ENCODE measurements around the gene DDX1.

DDX1 gene

DNA sequence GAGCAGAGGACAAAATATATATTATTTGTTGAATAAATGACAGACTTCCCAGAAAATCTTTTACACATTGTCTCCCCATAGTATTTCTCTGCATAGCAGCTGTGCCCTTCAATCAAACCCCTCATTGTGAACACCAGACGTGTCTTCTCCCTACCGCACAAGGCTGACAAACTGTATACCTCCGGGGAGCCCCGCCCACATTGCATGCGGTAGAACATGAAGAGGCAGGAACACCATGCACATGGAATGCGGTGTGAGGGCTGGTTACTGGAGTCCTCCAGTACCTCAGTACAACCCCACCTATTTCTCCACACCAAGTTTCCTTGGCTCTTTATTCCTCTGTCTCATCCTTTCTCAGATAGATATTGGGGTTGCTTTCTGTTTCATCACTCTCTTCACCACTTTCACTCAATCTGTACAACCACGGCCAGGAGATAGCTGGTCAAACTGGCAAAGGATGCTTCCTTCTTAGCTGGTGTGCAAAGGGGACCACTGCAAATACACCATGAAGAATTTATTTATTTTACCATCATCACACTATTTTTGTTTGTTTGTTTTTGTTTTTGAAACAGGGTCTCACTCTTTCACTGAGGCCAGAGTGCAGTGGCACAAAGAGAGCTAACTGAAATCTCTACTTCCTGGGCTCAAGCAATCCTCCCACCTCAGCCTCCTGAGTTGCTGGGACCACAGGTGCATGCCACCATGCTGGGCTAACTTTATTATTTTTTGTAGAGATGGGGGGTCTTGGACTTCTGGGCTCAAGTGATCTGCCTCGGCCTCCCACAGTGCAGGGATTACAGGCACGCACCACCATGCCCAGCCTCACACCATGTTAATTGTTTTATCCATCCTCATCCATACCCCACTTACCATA lies 28.2 kb upstream of the DDX1 start:
- no peak for DNase-seq

- no peak for DNase-seq
Observed at GRCh38 chr2:15565392-15565791, 26.3 kb upstream of the DDX1 start.

- DNase-seq = no peak
Observed at GRCh38 chr2:15565994-15566671, 25.5 kb upstream of the DDX1 start.

DNA sequence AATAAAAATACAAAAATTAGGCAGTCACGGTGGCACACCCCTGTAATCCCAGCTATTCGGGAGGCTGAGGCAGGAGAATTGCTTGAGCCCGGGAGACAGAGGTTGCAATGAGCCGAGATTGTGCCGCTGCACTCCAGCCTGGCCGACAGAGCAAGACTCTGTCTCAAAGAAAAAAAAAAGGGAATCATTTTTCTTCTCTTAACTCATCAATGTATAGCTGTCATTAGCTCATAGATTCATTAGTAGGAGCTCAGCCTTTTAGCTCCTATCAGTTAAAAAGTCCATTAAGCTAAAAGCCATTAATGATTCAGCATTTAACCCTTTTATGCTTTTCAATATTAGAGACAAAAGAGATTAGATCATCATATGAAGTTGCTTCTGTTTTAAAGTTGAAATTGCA lies 24.8 kb upstream of the DDX1 start:
- DNase-seq = no peak

GRCh38 chr2:15568874-15569273 lies 22.8 kb upstream of the DDX1 start:
- DNase-seq = no peak

- no peak for DNase-seq
Observed at GRCh38 chr2:15570104-15570503, 21.6 kb upstream of the DDX1 start.

DNA sequence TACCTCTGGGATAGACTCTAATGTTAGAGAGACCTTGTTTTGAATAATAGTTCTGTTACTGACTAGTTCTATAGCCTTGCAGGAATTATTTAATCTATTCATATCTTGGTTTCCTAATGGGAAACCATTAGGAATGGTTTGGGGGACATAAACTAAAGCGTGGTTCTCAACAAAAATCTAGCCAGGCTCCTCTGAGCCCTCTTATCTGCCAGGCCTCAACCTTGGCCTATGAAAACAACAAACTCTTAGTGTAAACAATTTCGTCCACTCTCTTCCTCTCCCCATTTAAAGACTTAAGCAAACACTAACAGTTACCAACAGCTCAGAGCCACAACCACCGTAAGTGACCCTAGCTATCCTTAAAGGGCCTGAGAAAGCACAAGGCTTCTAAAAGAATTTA lies 19.9 kb upstream of the DDX1 start:
- DNase-seq = no peak

GRCh38 chr2:15577071-15577735 lies 14.5 kb upstream of the DDX1 start:
- peak; percentile 21 for DNase-seq

- DNase-seq = no peak
Observed at GRCh38 chr2:15579641-15580040, 12.0 kb upstream of the DDX1 start.

- no peak for DNase-seq
Observed at GRCh38 chr2:15580451-15580850, 11.2 kb upstream of the DDX1 start.

DNA sequence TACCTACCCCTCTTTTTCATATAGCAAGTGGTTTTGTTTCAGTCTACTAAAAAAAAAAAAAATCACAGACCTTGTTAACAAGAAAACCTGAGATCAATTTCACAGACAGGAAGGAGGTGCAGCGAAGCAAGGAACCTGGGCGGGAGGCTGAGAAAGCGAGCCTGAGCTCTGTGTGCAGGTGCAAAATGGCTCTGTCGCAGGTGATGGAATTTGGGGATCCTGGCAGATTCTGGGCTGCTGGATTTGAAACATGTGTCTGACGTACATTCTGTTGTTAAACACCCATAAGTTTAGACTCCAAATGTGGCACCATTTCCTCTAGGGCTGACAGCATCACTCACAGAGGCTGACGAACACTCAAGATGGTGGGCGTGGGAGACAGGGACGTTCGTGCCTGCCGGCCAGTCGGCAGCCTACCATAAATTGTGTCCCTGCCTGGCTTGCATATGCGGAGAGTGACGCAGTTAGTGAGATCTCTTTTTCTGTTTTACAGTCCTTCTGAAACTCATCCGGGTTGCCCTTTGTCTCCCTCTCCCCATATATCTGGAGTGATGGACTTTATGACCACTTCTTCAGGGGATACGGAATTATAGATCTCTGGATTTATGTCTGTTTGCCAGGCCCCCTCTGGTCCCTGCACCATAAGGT lies 8.8 kb upstream of the DDX1 start:
- no peak for DNase-seq

GRCh38 chr2:15583826-15584225 lies 7.8 kb upstream of the DDX1 start:
- DNase-seq = no peak

DNA sequence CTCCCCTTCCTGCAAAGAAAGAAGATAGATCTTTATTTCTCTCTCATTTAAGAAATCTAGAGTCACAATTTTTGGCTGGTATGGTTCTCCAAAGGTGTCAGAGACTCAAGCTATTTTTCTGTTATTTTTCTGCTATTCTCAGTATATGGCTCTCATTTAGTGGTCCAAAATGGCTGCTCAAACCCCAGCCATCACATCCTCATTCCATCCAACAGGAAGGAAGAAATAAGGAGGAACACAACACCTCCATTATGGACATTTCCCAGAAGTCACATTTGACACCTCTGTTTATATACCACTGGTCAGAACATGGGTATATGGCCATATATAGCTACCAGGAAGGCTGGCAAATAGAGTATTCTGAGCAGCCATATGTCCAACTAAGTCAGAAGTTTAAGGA lies 7.4 kb upstream of the DDX1 start:
- no peak for DNase-seq

- no peak for DNase-seq
Observed at GRCh38 chr2:15584767-15585469, 6.8 kb upstream of the DDX1 start.

DNA sequence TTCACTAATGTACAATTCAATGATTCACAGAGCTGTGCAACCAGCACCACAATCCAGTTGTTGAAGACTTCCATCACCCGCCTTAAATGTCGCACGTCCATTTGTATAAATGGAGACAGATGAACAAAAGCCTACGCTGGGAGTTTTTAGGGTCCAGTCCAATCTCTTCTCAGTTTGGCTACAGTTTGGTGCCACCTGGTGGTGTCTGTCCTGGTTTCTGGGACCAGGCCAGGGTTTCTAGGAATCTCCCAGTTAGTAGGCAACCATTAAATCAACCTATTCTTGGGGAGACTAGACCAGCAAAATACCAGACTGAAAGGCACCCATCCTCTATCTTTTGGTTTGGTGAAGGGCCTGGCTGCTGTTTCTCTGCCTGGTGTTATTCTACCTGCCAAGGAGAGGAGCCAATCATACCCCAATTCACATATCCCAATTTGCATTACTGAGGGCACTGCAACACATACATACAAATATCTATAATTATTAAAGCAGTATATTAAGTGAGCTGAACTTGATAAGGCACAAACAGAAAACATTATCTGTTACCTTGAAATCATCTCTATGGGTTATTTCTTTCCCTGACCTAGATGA lies 3.2 kb upstream of the DDX1 start:
- no peak for DNase-seq

- DNase-seq = no peak
Observed at GRCh38 chr2:15591373-15591691, 336 bp upstream of the DDX1 start.

DNA sequence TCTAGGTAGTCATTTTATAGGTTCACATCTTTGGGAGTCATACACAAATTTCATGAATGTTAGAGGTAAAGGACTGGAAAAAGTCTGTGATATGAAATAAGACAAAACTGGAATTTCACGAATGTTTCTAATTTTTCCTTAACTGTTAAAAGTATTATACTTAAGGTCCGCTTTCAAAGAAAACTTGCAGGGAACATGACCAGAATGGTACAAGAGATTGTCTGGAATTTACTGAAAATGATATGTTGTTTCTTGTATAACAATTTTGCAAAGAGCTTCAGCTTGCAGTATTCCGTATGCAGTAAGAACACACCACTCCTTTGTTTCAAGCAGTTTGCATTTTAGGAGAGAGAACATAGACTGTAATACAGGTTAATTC lies 1.6 kb downstream of the DDX1 start:
- DNase-seq = no peak

DNA sequence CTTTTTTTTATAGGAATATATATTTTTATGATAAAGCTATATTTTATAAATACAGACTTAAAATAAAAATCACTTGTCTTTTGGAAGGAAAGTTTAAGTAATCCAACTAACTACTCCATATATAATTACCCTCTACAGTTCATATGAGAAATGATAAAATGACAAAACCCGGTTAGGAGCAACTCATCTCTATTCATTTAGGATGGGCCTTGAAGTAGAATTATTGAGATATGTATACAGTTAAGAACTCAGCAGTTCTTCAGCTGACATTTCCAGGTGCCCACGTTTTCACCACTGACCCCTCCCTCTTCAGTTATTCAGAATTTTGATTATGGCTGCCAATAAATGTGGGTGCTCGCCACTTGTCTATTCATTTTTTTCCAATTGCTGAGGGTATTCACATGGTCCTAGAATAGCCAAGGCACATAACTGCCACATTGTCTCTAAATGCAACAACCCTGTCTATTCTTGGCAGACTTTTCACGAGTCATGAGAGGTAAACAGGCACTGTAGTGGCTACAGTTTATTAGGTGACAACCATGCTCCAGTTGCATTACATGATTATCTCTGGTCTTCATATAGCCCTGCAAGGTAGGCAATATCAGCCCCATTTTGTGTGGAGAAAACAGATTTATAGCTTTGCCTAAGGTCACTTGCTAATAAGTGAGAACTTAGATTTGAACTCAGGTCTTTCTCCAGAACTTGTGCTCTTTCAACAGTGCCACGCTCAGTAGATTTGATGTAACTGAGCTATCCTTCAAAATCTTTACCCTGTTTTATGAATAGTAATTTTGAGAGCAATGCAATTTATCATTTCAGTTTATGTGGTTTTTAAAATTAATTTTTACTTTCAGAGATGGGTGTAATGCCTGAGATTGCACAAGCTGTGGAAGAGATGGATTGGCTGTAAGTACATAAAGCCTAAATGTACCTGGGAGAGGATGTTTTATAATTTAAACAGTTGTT lies 2.9 kb downstream of the DDX1 start:
- no peak for DNase-seq

- DNase-seq = no peak
Observed at GRCh38 chr2:15595342-15595905, 3.8 kb downstream of the DDX1 start.

- no peak for DNase-seq
Observed at GRCh38 chr2:15595936-15596335, 4.3 kb downstream of the DDX1 start.

- no peak for DNase-seq
Observed at GRCh38 chr2:15596350-15596749, 4.7 kb downstream of the DDX1 start.
